Neutrophil (primary cell): Measurements from ENCODE around the gene L3HYPDH.

Source experiments
- H3K27ac ChIP-seq: fragments of 200-600 bp; sonication (generic); 2 replicates; pipeline ENCODE4 v1.5.1; 2016; ENCODE audit warnings: mild to moderate bottlenecking, moderate library complexity
- H3K27me3 ChIP-seq: fragments of 200-600 bp; sonication (generic); 2 replicates; pipeline ENCODE4 v1.6.0; 2016; ENCODE audit warnings: mild to moderate bottlenecking
- H3K36me3 ChIP-seq: fragments of 200-600 bp; sonication (generic); 2 replicates; pipeline ENCODE4 v1.5.1; 2017
- H3K4me1 ChIP-seq, 2 experiments: fragments of 200-600 bp in 1 of 2; sonication (generic) in 1 of 2; 1 replicate in 1 of 2; 2 replicates in 1 of 2; pipeline versions ENCODE4 v1.5.1 to v1.6.1; 2013 to 2016; ENCODE audit warnings: low read depth in 1 of 2, low read length in 1 of 2, mild to moderate bottlenecking in 1 of 2, moderate library complexity in 1 of 2; ENCODE audit not compliant: control insufficient read depth in 1 of 2, insufficient read depth in 1 of 2
- H3K4me3 ChIP-seq, 2 experiments: fragments of 200-600 bp in 1 of 2; sonication (generic) in 1 of 2; 1 replicate in 1 of 2; 2 replicates in 1 of 2; pipeline ENCODE4 v1.5.1; 2013 to 2016; ENCODE audit warnings: low read depth in 1 of 2, low read length in 1 of 2, mild to moderate bottlenecking in 1 of 2, moderate library complexity in 1 of 2
- H3K9me3 ChIP-seq: fragments of 200-600 bp; sonication (generic); 2 replicates; pipeline ENCODE4 v1.5.1; 2016
- CTCF ChIP-seq: fragments of 200-600 bp; sonication (generic); IDR thresholded peaks from 2 replicates; pipeline ENCODE4 v1.5.1; 2016; ENCODE audit warnings: antibody characterized with exemption

L3HYPDH gene

GRCh38 chr14:59484639-59485175 lies 499 bp upstream of the L3HYPDH start:
- Histone ChIP-seq H3K4me1 (peaks cover 29 to 30% of the 10 kb centered on the region in 2 experiments), H3K27ac (peak overlapping the region; percentile 86), H3K36me3 (peaks cover 24% of the 10 kb centered on the region), H3K9me3 (no peaks in the 10 kb centered on the region), H3K27me3 (no peaks in the 10 kb centered on the region), H3K4me3 (peak overlapping the region; percentile 96 to 99)
- TF ChIP-seq CTCF = no peak

- TF ChIP-seq CTCF = no peak
- Histone ChIP-seq H3K27me3 (no peaks in the 10 kb centered on the region), H3K4me1 (peaks cover 27 to 29% of the 10 kb centered on the region in 2 experiments), H3K9me3 (no peaks in the 10 kb centered on the region), H3K36me3 (peaks cover 12% of the 10 kb centered on the region), H3K4me3 (peak overlapping the region; percentile 96 to 99), H3K27ac (peak overlapping the region; percentile 86)
Measured at GRCh38 chr14:59483363-59483762, 845 bp downstream of the L3HYPDH start.

- Histone ChIP-seq H3K9me3 (no peaks in the 10 kb centered on the region), H3K27ac (peak overlapping the region; percentile 86), H3K36me3 (peaks cover 5% of the 10 kb centered on the region), H3K4me3 (peak overlapping the region; percentile 96 to 99), H3K27me3 (no peaks in the 10 kb centered on the region), H3K4me1 (peaks cover 27 to 29% of the 10 kb centered on the region in 2 experiments)
- no peak for TF ChIP-seq CTCF
Measured at GRCh38 chr14:59482541-59483331, 1.5 kb downstream of the L3HYPDH start.

GRCh38 chr14:59481871-59482540 lies 2.2 kb downstream of the L3HYPDH start:
- no peak for TF ChIP-seq CTCF
- Histone ChIP-seq H3K4me1 (peaks cover 27 to 29% of the 10 kb centered on the region in 2 experiments), H3K27me3 (no peaks in the 10 kb centered on the region), H3K4me3 (no peak overlapping the region), H3K9me3 (no peaks in the 10 kb centered on the region), H3K36me3 (no peaks in the 10 kb centered on the region), H3K27ac (no peak overlapping the region)

- Histone ChIP-seq H3K27ac (no peak overlapping the region), H3K27me3 (no peaks in the 10 kb centered on the region), H3K4me3 (no peak overlapping the region), H3K36me3 (no peaks in the 10 kb centered on the region), H3K9me3 (no peaks in the 10 kb centered on the region), H3K4me1 (peaks cover 25 to 29% of the 10 kb centered on the region in 2 experiments)
- TF ChIP-seq CTCF = no peak
Measured at GRCh38 chr14:59481407-59481806, 2.8 kb downstream of the L3HYPDH start.
